MM.1S (cell line): ENCODE results near the gene GPX7.

Source experiments
- DNase-seq: peaks from one replicate; pipeline ENCODE4 v3.0.0-alpha.2; 2015
- H2AFZ ChIP-seq: fragments of 300-600 bp; sonication (generic); 2 replicates; pipeline ENCODE4 v1.6.0; 2016; ENCODE audit warnings: antibody characterized with exemption, low read length
- H3F3A ChIP-seq: fragments of 300-600 bp; sonication (generic); 2 replicates; pipeline ENCODE4 v1.6.1; 2016; ENCODE audit warnings: mild to moderate bottlenecking, antibody characterized with exemption, low read length, moderate library complexity, mixed read lengths; ENCODE audit not compliant: insufficient read depth
- H3K27ac ChIP-seq: fragments of 300-600 bp; sonication (generic); 2 replicates; pipeline ENCODE4 v1.5.1; 2016; ENCODE audit warnings: mild to moderate bottlenecking, low read length
- H3K27me3 ChIP-seq: fragments of 300-600 bp; sonication (generic); replicated peaks from 2 replicates; pipeline ENCODE4 v1.6.0; 2016; ENCODE audit warnings: low read length; ENCODE audit not compliant: insufficient read depth
- H3K36me3 ChIP-seq: fragments of 300-600 bp; sonication (generic); replicated peaks from 2 replicates; pipeline ENCODE4 v1.6.1; 2016; ENCODE audit warnings: mild to moderate bottlenecking, low read length, mixed read lengths; ENCODE audit not compliant: insufficient read depth
- H3K4me1 ChIP-seq: fragments of 300-600 bp; sonication (generic); 2 replicates; pipeline ENCODE4 v1.6.1; 2016; ENCODE audit warnings: low read length, mixed read lengths
- H3K4me2 ChIP-seq: fragments of 300-600 bp; sonication (generic); 2 replicates; pipeline ENCODE4 v1.6.0; 2016; ENCODE audit warnings: low read depth, low read length
- H3K4me3 ChIP-seq: fragments of 300-600 bp; sonication (generic); 2 replicates; pipeline ENCODE4 v1.5.1; 2016; ENCODE audit warnings: low read length, mixed read lengths
- H3K79me2 ChIP-seq: fragments of 300-600 bp; sonication (generic); 2 replicates; pipeline ENCODE4 v1.6.1; 2016; ENCODE audit warnings: mixed run types, low read length, mixed read lengths
- H3K9ac ChIP-seq: fragments of 300-600 bp; sonication (generic); 2 replicates; pipeline ENCODE4 v1.6.1; 2016; ENCODE audit warnings: low read length, mixed read lengths
- H3K9me2 ChIP-seq: fragments of 300-600 bp; sonication (generic); replicated peaks from 2 replicates; pipeline ENCODE4 v1.6.1; 2016; ENCODE audit warnings: mild to moderate bottlenecking, low read length, mixed read lengths; ENCODE audit not compliant: insufficient read depth
- H3K9me3 ChIP-seq: fragments of 300-600 bp; sonication (generic); replicated peaks from 2 replicates; pipeline ENCODE4 v1.6.1; 2016; ENCODE audit warnings: mild to moderate bottlenecking, low read length, mixed read lengths; ENCODE audit not compliant: insufficient read depth
- H4K20me1 ChIP-seq: fragments of 300-600 bp; sonication (generic); 2 replicates; pipeline ENCODE4 v1.6.1; 2016; ENCODE audit warnings: mild to moderate bottlenecking, low read length, moderate library complexity, mixed read lengths; ENCODE audit not compliant: insufficient read depth
- EZH2 ChIP-seq: fragments of 300-600 bp; sonication (generic); optimal IDR thresholded peaks from 2 replicates; pipeline ENCODE3; 2017; ENCODE audit warnings: low read depth, mild to moderate bottlenecking, antibody characterized with exemption, low read length, mixed read lengths
- EZH2phosphoT487 ChIP-seq: fragments of 300-600 bp; sonication (generic); IDR thresholded peaks from 2 replicates; pipeline ENCODE4 v1.6.1; 2018; ENCODE audit warnings: antibody characterized with exemption, low read length
- TF ChIP-seq, protein P1 (sequence below): fragments of 300-600 bp; sonication (generic); IDR thresholded peaks from 2 replicates; pipeline ENCODE4 v1.5.1; 2016; ENCODE audit warnings: antibody characterized with exemption, low read length, mixed read lengths

The GPX7 gene

GRCh38 chr1:52601991-52602855, at the start of gene GPX7:
Gene GPX7 (plus strand): TSS chr1:52602371. CDS start chr1:52602410, 39 bp downstream.
- Histone ChIP-seq H3K4me1 (peaks cover 9% of the 10 kb centered on the region), H3K4me3 (peak within 1 kb of the TSS; percentile 54), H3K9me2 (no peaks in the 10 kb centered on the region), H3K9ac (peak within 1 kb of the TSS; percentile 44; the same call in 1 of the 2 replicates), H3K4me2 (peak within 1 kb of the TSS; percentile 63), H3K27ac (no peak within 1 kb of the TSS), H3K27me3 (no peaks in the 10 kb centered on the region), H3K79me2 (no peaks in the 10 kb centered on the region), H3K9me3 (no peaks in the 10 kb centered on the region), H4K20me1 (no peaks in the 10 kb centered on the region), H3F3A (no peaks in the 10 kb centered on the region), H3K36me3 (no peaks in the 10 kb centered on the region), H2AFZ (peak within 1 kb of the TSS; percentile 82)
- TF ChIP-seq EZH2 (no peak), EZH2phosphoT487 (no peak)
- TF ChIP-seq, protein P1, sequence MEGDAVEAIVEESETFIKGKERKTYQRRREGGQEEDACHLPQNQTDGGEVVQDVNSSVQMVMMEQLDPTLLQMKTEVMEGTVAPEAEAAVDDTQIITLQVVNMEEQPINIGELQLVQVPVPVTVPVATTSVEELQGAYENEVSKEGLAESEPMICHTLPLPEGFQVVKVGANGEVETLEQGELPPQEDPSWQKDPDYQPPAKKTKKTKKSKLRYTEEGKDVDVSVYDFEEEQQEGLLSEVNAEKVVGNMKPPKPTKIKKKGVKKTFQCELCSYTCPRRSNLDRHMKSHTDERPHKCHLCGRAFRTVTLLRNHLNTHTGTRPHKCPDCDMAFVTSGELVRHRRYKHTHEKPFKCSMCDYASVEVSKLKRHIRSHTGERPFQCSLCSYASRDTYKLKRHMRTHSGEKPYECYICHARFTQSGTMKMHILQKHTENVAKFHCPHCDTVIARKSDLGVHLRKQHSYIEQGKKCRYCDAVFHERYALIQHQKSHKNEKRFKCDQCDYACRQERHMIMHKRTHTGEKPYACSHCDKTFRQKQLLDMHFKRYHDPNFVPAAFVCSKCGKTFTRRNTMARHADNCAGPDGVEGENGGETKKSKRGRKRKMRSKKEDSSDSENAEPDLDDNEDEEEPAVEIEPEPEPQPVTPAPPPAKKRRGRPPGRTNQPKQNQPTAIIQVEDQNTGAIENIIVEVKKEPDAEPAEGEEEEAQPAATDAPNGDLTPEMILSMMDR, result no peak
- DNase-seq, result peak; percentile 33

GRCh38 chr1:52552505-52553361, 49.4 kb upstream of the GPX7 start, which contains the start of gene TUT4:
Gene TUT4 (minus strand): TSS chr1:52553092. CDS start chr1:52526280, 26,812 bp downstream.
- Histone ChIP-seq H3K27me3 (no peaks in the 10 kb centered on the region), H3K9me3 (no peaks in the 10 kb centered on the region), H3K9ac (peak within 1 kb of the TSS; percentile 91), H4K20me1 (no peaks in the 10 kb centered on the region), H3F3A (peaks cover 16% of the 10 kb centered on the region), H3K4me1 (peaks cover 6% of the 10 kb centered on the region; the same call in 1 of the 2 replicates), H3K36me3 (no peaks in the 10 kb centered on the region), H3K9me2 (no peaks in the 10 kb centered on the region), H2AFZ (peak within 1 kb of the TSS; percentile 98), H3K79me2 (peaks cover 47% of the 10 kb centered on the region), H3K27ac (peak within 1 kb of the TSS; percentile 91), H3K4me3 (peak within 1 kb of the TSS; percentile 89), H3K4me2 (peak within 1 kb of the TSS; percentile 99)
- peak; percentile 66 for DNase-seq
- no peak for TF ChIP-seq EZH2
- no peak for TF ChIP-seq EZH2phosphoT487
- TF ChIP-seq, protein P1, result no peak

- peaks cover 16% of the 10 kb centered on the region for H3F3A ChIP-seq
- H2AFZ ChIP-seq, result peak overlapping the region; percentile 98
- TF ChIP-seq EZH2phosphoT487 (no peak), EZH2 (no peak)
- TF ChIP-seq, protein P1, result no peak
- H3K9me2 ChIP-seq, result no peaks in the 10 kb centered on the region
- DNase-seq, result peak; percentile 76
- no peaks in the 10 kb centered on the region for H3K9me3 ChIP-seq
- peaks cover 39% of the 10 kb centered on the region for H3K79me2 ChIP-seq
- no peaks in the 10 kb centered on the region for H4K20me1 ChIP-seq
- no peaks in the 10 kb centered on the region for H3K36me3 ChIP-seq
- peak overlapping the region; percentile 99 for H3K4me2 ChIP-seq
- H3K4me1 ChIP-seq, result peaks cover 6% of the 10 kb centered on the region; the same call in 1 of the 2 replicates
- peak overlapping the region; percentile 91 for H3K9ac ChIP-seq
- H3K4me3 ChIP-seq, result peak overlapping the region; percentile 89
- H3K27ac ChIP-seq, result peak overlapping the region; percentile 91; the same call in 1 of the 2 replicates
- H3K27me3 ChIP-seq, result no peaks in the 10 kb centered on the region
Measured at GRCh38 chr1:52553362-52554266, 48.6 kb upstream of the GPX7 start.
